T-helper 1 cell (primary cell): ENCODE results near the gene RNF183.

Experiments used
- DNase-seq, 5 donors: peaks; one replicate each; pipeline ENCODE4 v3.0.0-alpha.2; 2012 to 2020
- total RNA-seq, 4 donors: gene quantifications; one replicate each; lab custom pipeline; 2026; lab: John Stamatoyannopoulos, UW

RNF183 gene
- total RNA-seq = 0 to 0.15 (median 0.08) reads per million in 4 donors

- no peak for DNase-seq
Observed at GRCh38 chr9:113302792-113303418, at the start of gene RNF183. TSS of gene RNF183 (minus strand) at chr9:113303376. CDS start at chr9:113298184, 5,192 bp downstream.

GRCh38 chr9:113352411-113352810, 49.2 kb upstream of the RNF183 start:
- no peak for DNase-seq

GRCh38 chr9:113352006-113352405, 48.8 kb upstream of the RNF183 start:
- DNase-seq = no peak

- DNase-seq = peak in 1 of 5 donors; percentile 75
Observed at GRCh38 chr9:113350937-113351336, 47.8 kb upstream of the RNF183 start.

GRCh38 chr9:113350107-113350661, 47.0 kb upstream of the RNF183 start:
- peak in 1 of 5 donors; percentile 31 for DNase-seq

GRCh38 chr9:113349445-113350094, 46.4 kb upstream of the RNF183 start, which contains the start of gene BSPRY:
TSS of gene BSPRY (plus strand) at chr9:113349541. CDS start at chr9:113349580, 39 bp downstream.
- peak in 3 of 5 donors; percentile 12 to 63 (median 24) for DNase-seq

GRCh38 chr9:113349066-113349444, 45.9 kb upstream of the RNF183 start:
- DNase-seq = no peak

GRCh38 chr9:113348437-113348836, 45.3 kb upstream of the RNF183 start:
- no peak for DNase-seq

- DNase-seq = no peak
Observed at GRCh38 chr9:113345671-113346070, 42.5 kb upstream of the RNF183 start.

GRCh38 chr9:113345190-113345589, 42.0 kb upstream of the RNF183 start:
- DNase-seq = no peak

- peak in 1 of 5 donors; percentile 55 for DNase-seq
Observed at GRCh38 chr9:113343732-113344231, 40.6 kb upstream of the RNF183 start.

- DNase-seq = peak in 1 of 5 donors; percentile 25
Observed at GRCh38 chr9:113341712-113342410, 38.7 kb upstream of the RNF183 start.

- DNase-seq = peak; percentile 33 to 85 (median 57)
Observed at GRCh38 chr9:113340011-113340699, 37.0 kb upstream of the RNF183 start, which contains the start of gene WDR31. TSS of gene WDR31 (minus strand) at chr9:113340275. CDS start at chr9:113332022, 8,253 bp downstream.

GRCh38 chr9:113337714-113338113, 34.5 kb upstream of the RNF183 start:
- DNase-seq = no peak

GRCh38 chr9:113331780-113332179, 28.6 kb upstream of the RNF183 start:
- DNase-seq = no peak

GRCh38 chr9:113328045-113328782, 25.0 kb upstream of the RNF183 start:
- DNase-seq = no peak

- no peak for DNase-seq
Observed at GRCh38 chr9:113326230-113326629, 23.1 kb upstream of the RNF183 start.

- DNase-seq = no peak
Observed at GRCh38 chr9:113322671-113323070, 19.5 kb upstream of the RNF183 start.

GRCh38 chr9:113320051-113320450, 16.9 kb upstream of the RNF183 start:
- DNase-seq = no peak

GRCh38 chr9:113319054-113319453, 15.9 kb upstream of the RNF183 start:
- no peak for DNase-seq

- DNase-seq = no peak
Observed at GRCh38 chr9:113317777-113318176, 14.6 kb upstream of the RNF183 start.

GRCh38 chr9:113316030-113316429, 12.9 kb upstream of the RNF183 start:
- DNase-seq = no peak
